ENCODE results near the gene ZNF638.

Gene ZNF638

GRCh38 chr2:71333619-71334018 is 2.0 kb downstream of the ZNF638 start:
- no peak for DNase-seq

GRCh38 chr2:71336384-71336783 is 4.8 kb downstream of the ZNF638 start:
- DNase-seq = no peak

GRCh38 chr2:71336802-71337201 is 5.2 kb downstream of the ZNF638 start:
- DNase-seq = no peak

GRCh38 chr2:71337776-71338175 is 6.2 kb downstream of the ZNF638 start:
- DNase-seq = no peak

- no peak for DNase-seq
These were observed 8.1 kb downstream of the ZNF638 start for GRCh38 chr2:71339685-71340084.

GRCh38 chr2:71340176-71340575 is 8.6 kb downstream of the ZNF638 start:
- DNase-seq = no peak

- no peak for DNase-seq
These were observed 10.1 kb downstream of the ZNF638 start for GRCh38 chr2:71341645-71342044.

- DNase-seq = no peak
These were observed 14.5 kb downstream of the ZNF638 start for GRCh38 chr2:71346065-71346464.

GRCh38 chr2:71347517-71347916 is 15.9 kb downstream of the ZNF638 start:
- no peak for DNase-seq

- no peak for DNase-seq
These were observed 16.7 kb downstream of the ZNF638 start for GRCh38 chr2:71348302-71348701.

GRCh38 chr2:71353248-71353647 is 21.7 kb downstream of the ZNF638 start:
- DNase-seq = no peak

- no peak for DNase-seq
These were observed 27.5 kb downstream of the ZNF638 start for GRCh38 chr2:71358931-71359671.

- DNase-seq = no peak
These were observed 28.9 kb downstream of the ZNF638 start for GRCh38 chr2:71360434-71360975.

- no peak for DNase-seq
These were observed 30.0 kb downstream of the ZNF638 start for GRCh38 chr2:71361631-71362030.

- no peak for DNase-seq
These were observed 30.9 kb downstream of the ZNF638 start for GRCh38 chr2:71362447-71362846.

GRCh38 chr2:71370015-71370414 is 38.4 kb downstream of the ZNF638 start:
- DNase-seq = no peak

GRCh38 chr2:71372042-71372441 is 40.5 kb downstream of the ZNF638 start:
- no peak for DNase-seq

GRCh38 chr2:71379086-71379485 is 47.5 kb downstream of the ZNF638 start:
- no peak for DNase-seq

- no peak for DNase-seq
These were observed 49.1 kb downstream of the ZNF638 start for GRCh38 chr2:71380665-71381064.

GRCh38 chr2:71385012-71385411 is 53.4 kb downstream of the ZNF638 start:
- no peak for DNase-seq

- no peak for DNase-seq
These were observed 56.6 kb downstream of the ZNF638 start for GRCh38 chr2:71388214-71388613.

GRCh38 chr2:71389384-71390072 is 57.9 kb downstream of the ZNF638 start:
- no peak for DNase-seq

GRCh38 chr2:71393216-71393615 is 61.6 kb downstream of the ZNF638 start:
- DNase-seq = no peak

- DNase-seq = no peak
These were observed 63.9 kb downstream of the ZNF638 start for GRCh38 chr2:71395471-71395870.
